Ishikawa (cell line): ENCODE measurements around the gene PEA15.

Experiments
- CEBPB ChIP-seq: IDR thresholded peaks from 2 replicates; pipeline ENCODE4 v1.6.1; 2012
- CREB1 ChIP-seq: IDR thresholded peaks from 2 replicates; pipeline ENCODE4 v1.6.1; 2012; ENCODE audit warnings: low read depth
- EGR1 ChIP-seq: IDR thresholded peaks from 2 replicates; pipeline ENCODE4 v1.6.1; 2012
- EP300 ChIP-seq: IDR thresholded peaks from 2 replicates; pipeline ENCODE4 v1.6.1; 2012; ENCODE audit warnings: borderline replicate concordance
- FOXM1 ChIP-seq: IDR thresholded peaks from 2 replicates; pipeline ENCODE4 v1.6.1; 2012; ENCODE audit warnings: low read depth, borderline replicate concordance
- MAX ChIP-seq: IDR thresholded peaks from 2 replicates; pipeline ENCODE4 v1.6.1; 2012
- NFIC ChIP-seq: IDR thresholded peaks from 2 replicates; pipeline ENCODE4 v1.6.1; 2012
- RAD21 ChIP-seq: IDR thresholded peaks from 2 replicates; pipeline ENCODE4 v1.6.1; 2012; ENCODE audit warnings: low read depth
- REST ChIP-seq: IDR thresholded peaks from 2 replicates; pipeline ENCODE4 v1.6.1; 2012; ENCODE audit warnings: low read depth, mild to moderate bottlenecking
- TAF1 ChIP-seq: IDR thresholded peaks from 2 replicates; pipeline ENCODE4 v1.6.1; 2012; ENCODE audit warnings: low read depth, mild to moderate bottlenecking
- TCF12 ChIP-seq: IDR thresholded peaks from 2 replicates; pipeline ENCODE4 v1.6.1; 2012; ENCODE audit warnings: low read depth
- TEAD4 ChIP-seq: IDR thresholded peaks from 2 replicates; pipeline ENCODE4 v1.6.1; 2012
- USF1 ChIP-seq: IDR thresholded peaks from 2 replicates; pipeline ENCODE4 v1.6.1; 2012
- YY1 ChIP-seq: IDR thresholded peaks from 2 replicates; pipeline ENCODE4 v1.6.1; 2012; ENCODE audit warnings: low read depth
- ZBTB7A ChIP-seq: IDR thresholded peaks from 2 replicates; pipeline ENCODE4 v1.6.1; 2012; ENCODE audit warnings: low read depth

PEA15 gene

GRCh38 chr1:160204526-160205241 is 500 bp upstream of the PEA15 start:
- TF ChIP-seq RAD21 (no peak), USF1 (no peak), EGR1 (no peak), CEBPB (no peak), YY1 (no peak), TCF12 (no peak), TAF1 (0 out of 2 replicates have a peak, but pooled peaks have one; percentile 26)

- TF ChIP-seq TEAD4 (no peak), USF1 (0 out of 2 replicates have a peak, but pooled peaks have one; percentile 21)
Observed at GRCh38 chr1:160206036-160206389, 829 bp downstream of the PEA15 start.

GRCh38 chr1:160206421-160207117 is 1.4 kb downstream of the PEA15 start:
- TF ChIP-seq NFIC (0 out of 2 replicates have a peak, but pooled peaks have one; percentile 12), YY1 (no peak), TEAD4 (peak; percentile 70)

GRCh38 chr1:160207118-160207650 is 2.0 kb downstream of the PEA15 start:
- TF ChIP-seq NFIC = no peak
- TF ChIP-seq EGR1 = no peak
- no peak for TF ChIP-seq REST
- no peak for TF ChIP-seq CEBPB
- TF ChIP-seq MAX = no peak
- TF ChIP-seq FOXM1 = no peak
- TF ChIP-seq TEAD4 = no peak
- no peak for TF ChIP-seq TCF12
- no peak for TF ChIP-seq RAD21
- no peak for TF ChIP-seq USF1
- TF ChIP-seq YY1 = no peak
- TF ChIP-seq ZBTB7A = no peak
- TF ChIP-seq TAF1 = no peak
- TF ChIP-seq CREB1 = no peak
- TF ChIP-seq EP300 = no peak

GRCh38 chr1:160207771-160208556 is 2.8 kb downstream of the PEA15 start:
- TF ChIP-seq ZBTB7A (no peak), TCF12 (no peak), MAX (no peak), REST (no peak), USF1 (no peak), TEAD4 (no peak), EP300 (no peak), CREB1 (no peak), TAF1 (no peak), RAD21 (no peak), FOXM1 (no peak), CEBPB (no peak), EGR1 (no peak), YY1 (no peak), NFIC (no peak)
